Hepatic stellate cell (primary cell): Measurements from ENCODE around the gene SLC20A1.
"Not testable (repeated sequence)": the region's sequence is repeated elsewhere in the genome, so short reads cannot be mapped to it uniquely, and the experiment has no call there.

Experiments used
- DNase-seq: peaks from one replicate; pipeline ENCODE4 v3.0.0; 2011; ENCODE audit warnings: low spot score

SLC20A1 gene, protein sequence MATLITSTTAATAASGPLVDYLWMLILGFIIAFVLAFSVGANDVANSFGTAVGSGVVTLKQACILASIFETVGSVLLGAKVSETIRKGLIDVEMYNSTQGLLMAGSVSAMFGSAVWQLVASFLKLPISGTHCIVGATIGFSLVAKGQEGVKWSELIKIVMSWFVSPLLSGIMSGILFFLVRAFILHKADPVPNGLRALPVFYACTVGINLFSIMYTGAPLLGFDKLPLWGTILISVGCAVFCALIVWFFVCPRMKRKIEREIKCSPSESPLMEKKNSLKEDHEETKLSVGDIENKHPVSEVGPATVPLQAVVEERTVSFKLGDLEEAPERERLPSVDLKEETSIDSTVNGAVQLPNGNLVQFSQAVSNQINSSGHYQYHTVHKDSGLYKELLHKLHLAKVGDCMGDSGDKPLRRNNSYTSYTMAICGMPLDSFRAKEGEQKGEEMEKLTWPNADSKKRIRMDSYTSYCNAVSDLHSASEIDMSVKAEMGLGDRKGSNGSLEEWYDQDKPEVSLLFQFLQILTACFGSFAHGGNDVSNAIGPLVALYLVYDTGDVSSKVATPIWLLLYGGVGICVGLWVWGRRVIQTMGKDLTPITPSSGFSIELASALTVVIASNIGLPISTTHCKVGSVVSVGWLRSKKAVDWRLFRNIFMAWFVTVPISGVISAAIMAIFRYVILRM

DNA sequence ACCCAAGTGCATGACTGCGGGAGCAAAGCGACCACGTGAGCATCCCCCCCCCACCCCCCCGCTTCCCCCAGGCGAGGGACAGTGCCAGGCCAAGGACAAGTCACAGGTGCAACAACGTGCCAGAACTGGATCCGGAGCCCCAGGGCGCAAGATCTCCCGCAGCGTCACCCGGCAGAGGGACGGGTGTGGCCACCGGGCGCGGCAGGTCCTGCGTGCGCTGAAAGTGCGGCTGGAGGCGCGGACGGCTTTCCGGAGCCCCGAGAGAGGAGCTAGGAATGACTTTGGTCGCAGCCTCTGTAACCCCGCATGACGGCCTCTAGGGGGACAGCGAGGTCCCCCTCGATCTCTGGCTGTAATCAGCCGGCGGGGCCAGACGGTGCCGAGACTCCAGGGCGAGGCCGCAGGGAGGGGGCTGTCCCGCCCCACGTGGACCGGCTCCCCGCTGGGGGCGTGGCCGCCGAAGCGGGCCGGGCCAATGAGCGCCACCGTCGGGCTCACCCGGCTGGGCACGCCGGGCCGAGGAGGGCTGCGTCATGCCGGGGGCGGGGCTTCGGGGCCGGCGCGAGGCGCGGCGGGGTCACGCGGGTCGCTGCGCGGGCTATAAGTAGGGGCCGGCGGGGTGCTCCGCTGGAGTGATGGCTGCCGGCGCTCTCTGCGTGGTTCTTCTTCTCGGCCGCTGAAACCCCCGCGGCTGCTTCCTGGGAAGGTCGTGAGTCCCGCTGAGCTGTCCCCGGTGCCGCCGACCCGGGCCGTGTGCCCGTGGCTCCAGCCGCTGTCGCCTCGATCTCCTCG lies at the start of gene SLC20A1:
SLC20A1 (plus strand) TSS at position 630 of the 792 bp plus-strand sequence. CDS start 890 bp downstream, outside the sequence.
- DNase-seq: peak; percentile 96

DNA sequence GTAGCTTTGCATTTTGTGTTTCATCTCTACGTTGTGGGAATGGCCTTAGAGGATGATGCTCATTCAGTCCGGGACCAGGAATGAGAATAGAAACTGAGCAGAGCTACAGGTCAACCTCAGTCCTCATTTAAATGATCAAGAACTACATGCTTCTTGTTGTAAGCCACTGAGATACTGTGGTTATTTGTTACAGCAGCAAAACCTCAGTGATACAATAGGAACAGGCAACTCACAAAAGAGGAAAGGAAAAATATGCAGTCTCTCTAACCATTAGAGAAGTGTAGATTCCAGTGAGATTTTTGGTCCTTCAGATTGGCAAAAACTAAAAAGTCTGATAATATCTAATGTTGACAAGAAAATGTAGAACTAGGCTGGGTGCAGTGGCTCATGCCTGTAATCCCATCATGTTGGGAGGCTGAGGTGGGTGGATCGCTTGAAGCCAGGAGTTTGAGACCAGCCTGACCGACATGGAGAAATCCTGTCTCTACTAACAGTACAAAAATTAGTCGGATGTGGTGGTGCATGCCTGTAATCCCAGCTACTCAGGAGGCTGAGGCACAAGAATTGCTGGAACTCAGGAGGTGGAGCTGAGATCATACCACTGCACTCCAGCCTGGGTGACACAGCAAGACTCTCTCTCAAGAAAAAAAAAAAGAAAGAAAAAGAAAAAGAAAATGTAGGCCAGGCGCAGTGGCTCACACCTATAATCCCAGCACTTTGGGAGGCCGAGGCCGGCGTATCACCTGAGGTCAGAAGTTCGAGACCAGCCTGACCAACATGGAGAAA lies 48.0 kb upstream of the SLC20A1 start:
- DNase-seq: no peak

DNA sequence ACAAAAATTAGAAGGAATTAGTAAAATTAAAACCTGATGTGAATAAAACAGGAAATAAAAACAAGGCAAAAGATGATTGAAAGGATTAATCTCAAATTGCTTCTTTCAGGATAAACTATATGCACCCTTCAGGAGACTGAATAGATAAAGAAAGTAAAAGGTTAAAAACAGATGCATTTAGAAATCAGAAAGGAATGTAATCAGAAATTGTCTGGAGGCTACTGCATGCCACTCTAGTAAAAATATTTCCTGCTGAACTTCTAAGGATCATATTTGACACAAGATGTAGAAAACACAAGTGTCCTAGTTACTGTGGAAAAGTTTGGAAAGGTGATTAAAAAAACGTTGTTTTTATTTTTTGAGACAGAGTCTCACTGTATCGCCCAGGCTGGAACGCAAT lies 45.1 kb upstream of the SLC20A1 start:
- DNase-seq: no peak

DNA sequence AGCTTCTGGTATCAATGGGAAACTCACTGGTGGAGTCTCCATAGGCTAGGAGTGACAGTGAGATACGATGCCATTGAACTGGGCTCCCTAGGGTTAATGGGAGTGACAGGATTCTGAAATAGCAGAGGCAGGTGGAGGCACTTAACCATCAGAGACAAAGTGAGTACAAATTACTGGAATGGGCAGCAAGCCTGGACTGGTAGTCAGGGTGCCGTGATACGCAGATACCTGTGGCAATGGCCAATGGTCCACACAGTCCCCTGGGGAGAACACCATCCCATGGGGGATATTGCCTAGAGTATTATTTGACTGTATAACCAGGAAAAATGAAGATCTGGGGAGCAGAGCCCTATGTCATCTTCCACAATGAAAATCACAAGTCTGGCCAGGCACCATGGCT lies 44.0 kb upstream of the SLC20A1 start:
- no peak for DNase-seq

DNA sequence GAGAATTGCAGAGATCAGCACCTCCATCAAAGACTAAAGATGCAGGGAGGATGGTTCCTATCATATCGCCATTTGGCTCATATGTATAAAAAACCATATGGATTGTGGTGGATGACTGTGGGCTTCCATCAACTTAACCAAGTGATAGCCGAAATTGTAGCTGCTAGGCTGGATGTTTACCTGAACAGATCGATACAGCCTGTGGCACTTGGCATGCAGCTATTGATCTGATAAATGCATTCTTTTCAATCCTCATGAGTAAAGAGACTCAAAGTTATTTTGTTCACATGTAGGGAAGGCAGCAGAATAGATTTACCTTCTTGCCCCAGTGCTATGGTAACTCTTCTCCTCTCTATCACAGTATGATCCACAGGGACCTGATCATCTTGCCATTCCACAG lies 42.8 kb upstream of the SLC20A1 start:
- DNase-seq: no peak

DNA sequence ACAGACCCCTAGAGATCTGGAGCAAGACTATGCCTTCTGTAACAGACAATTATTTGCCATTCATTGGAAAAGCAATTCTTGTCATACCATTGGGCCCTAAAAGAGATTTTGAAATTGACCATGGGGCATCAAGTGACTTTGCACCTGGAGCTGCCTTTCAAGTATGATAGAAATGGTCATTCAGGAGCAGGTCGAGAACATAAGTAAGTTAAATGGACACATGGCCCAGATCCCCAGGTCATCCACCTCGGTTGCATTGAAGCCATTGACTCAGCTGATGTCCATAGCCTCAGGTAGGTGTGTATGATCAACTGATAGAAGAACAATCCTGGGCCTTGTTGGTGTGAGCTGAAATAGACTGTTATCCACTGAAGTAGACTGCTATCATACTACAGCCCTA lies 42.0 kb upstream of the SLC20A1 start:
- DNase-seq: no peak

DNA sequence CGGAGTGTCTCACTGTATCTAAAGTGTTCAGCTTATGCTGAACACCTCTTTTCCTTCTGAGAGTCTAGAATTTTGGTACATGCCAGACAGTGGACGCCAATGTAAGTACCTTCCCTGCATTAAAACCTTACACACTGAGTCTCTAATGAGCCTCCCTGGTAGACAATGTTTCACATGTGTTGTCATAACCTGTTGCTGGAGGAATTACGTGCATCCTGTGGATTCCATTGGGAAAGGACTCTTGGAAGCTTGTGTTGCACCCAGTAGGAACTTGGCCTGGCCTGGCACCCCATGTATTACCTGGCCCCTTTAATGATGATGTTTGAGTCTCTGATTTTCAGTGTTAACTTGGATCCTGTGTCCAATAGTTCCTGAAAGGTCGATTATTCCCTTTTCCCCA lies 40.8 kb upstream of the SLC20A1 start:
- no peak for DNase-seq

GRCh38 chr2:112605926-112606325 lies 39.8 kb upstream of the SLC20A1 start:
- no peak for DNase-seq

DNA sequence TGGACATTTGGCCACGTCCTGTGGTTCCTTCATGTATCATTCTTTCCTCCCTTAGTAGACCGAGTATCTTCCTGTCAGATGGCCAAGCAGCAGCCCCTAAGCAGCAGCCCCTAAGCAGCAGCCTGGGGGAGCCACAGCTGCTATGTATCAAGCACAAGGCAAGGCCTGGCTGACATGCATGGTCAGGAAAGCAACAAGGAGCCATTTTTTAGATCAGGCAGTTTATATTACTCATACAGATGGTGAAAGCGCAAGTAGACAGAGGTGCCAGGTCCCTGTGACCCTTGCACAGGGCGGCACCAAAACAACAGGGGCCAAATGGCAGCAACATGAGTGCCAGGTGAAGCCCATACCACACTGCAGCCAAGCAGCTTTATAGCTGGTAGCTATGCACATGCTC lies 39.2 kb upstream of the SLC20A1 start:
- DNase-seq: no peak

DNA sequence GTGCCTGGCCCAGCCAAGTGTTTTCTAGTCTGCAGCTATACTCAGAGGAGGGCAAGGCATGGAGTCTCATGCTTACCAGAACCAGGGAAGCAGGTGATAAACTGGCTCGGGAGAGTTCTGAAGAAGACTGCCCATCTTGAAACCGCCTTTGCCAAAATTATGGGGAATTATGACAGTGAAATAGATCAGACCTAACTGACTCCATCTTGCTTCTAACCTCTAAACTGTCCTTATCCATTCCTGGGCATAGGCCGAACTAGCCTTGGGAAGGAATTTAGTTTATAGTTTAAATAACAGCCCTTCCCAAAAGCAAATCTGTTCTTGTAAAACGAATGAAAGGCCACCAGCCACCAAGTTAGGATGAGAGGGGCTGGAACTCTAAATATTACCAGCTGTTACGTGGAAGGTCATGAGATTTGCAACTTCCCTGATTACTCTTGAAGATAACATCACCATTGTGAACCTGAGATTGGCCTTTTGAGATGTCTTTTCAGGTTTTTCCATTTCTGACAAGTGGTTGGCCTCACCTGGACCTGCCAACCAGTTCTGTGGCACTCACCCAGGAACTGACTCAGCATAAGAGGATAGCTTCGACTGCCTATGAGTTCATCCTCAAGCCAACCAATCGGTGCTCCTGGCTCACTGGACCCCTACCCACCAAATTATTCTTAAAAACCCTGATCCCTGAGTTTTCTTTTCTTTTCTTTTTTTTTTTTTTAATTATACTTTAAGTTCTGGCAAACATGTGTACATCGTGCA lies 37.9 kb upstream of the SLC20A1 start:
- no peak for DNase-seq

DNA sequence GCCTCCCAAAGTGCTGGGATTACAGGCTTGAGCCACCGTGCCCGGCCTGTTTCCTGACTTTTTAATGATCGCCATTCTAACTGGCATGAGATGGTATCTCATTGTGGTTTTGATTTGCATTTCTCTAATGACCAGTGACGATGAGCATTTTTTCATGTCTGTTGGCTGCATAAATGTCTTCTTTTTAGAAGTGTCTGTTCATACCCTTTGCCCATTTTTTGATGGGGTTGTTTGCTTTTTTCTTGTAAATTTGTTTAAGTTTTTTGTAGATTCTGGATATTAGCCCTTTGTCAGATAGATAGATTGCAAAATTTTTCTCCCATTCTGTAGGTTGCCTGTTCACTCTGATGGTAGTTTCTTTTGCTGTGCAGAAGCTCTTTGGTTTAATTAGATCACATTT lies 36.4 kb upstream of the SLC20A1 start:
- not testable (repeated sequence) for DNase-seq

- DNase-seq: not testable (repeated sequence)
These were observed 33.5 kb upstream of the SLC20A1 start for GRCh38 chr2:112612283-112612682.

GRCh38 chr2:112614201-112614840 lies 31.4 kb upstream of the SLC20A1 start:
- no peak for DNase-seq

GRCh38 chr2:112615051-112615450 lies 30.7 kb upstream of the SLC20A1 start:
- no peak for DNase-seq

- DNase-seq: not testable (repeated sequence)
These were observed 29.9 kb upstream of the SLC20A1 start for GRCh38 chr2:112615798-112616197.

DNA sequence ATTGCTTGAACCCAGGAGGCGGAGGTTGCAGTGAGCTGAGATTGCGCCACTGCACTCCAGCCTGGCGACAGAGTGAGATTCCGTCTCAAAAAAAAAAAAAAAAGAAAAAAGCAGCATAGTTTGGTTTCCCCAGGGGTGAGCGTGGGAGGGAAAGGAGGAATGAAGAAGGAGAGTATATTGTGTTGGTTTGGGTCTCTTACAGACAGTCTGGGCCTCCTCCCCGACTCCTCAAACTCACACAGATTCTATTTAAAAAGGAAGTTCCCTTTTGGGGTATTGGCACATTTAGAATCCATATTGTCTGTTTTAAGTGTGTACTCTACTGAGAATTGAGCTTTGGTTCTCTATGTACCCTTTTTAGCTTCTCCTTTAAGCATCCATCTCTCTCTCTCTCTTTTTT lies 27.4 kb upstream of the SLC20A1 start:
- no peak for DNase-seq

- no peak for DNase-seq
These were observed 23.8 kb upstream of the SLC20A1 start for GRCh38 chr2:112621790-112622527.

DNA sequence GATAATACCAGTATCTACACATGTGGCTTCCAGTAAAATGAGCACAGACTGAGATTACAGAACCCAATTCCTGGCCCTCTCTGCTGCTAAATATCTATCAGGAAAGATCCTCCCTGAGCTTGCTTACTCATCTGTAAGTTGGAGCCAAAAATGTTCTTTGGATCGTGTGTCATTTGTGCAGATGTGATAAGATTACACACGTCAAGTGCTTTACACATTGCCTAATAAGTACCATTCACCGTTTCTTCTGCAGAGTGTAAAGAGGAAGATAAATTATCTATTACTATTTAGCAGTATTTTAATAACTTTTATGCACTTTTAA lies 23.2 kb upstream of the SLC20A1 start:
- DNase-seq: peak; percentile 42

DNA sequence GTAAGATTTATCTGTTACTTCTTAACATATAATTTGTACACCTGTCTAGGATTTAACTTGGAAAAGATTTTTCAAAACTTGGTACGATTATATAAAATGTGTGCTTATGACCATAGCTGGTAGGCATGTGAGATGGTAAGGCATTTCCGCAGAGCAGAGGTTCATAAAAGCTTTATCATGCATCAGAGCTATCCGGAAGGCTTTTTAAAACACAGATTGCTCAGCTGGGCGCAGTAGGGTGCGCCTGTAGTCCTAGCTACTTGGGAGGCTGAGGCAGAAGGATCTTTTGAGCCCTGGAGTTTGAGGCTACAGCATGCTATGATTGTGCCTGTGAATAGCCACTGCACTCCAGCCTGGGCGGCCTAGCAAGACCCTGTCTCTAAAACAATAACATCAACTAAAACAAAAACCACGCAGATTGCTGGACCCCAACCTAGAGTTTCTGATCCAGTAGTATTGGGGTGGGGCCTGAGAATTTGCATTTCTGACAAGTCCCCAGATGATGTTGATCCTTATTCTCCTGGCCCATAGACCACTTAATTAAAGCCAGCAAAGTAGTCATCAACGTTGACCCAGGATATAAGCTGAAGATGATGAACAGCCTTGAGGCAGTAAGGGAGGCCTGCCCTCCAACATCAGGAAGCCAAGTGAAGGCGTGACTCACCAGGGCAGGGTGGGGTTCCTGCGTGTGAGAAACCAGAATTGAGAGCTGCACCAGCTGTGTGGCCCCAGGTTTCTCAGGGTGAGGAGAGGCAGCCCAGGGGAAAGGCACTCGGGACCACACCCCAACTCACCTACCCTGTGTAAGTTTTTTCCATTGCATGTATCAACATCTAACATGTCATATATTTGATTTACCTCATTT lies 21.6 kb upstream of the SLC20A1 start:
- peak; percentile 55 for DNase-seq
